ENCODE data around the gene OPN1MW.
"Not testable (repeated sequence)": the region's sequence is repeated elsewhere in the genome, so short reads cannot be mapped to it uniquely, and the experiment has no call there.

GRCh38 chrX:154183794-154184193 is 1.4 kb downstream of the OPN1MW start:
- not testable (repeated sequence) for TF ChIP-seq CTCF, POLR2A, POLR2AphosphoS5 (IDR thresholded peaks at IDR 0.05)
